Stomach (tissue), 4 donors: ENCODE results near the gene CCDC88C.

Source experiments
- EP300 ChIP-seq: sonication (generic); formaldehyde crosslinking; IDR thresholded peaks from one replicate; pipeline ENCODE4 v1.6.1; 2017; ENCODE audit warnings: antibody characterized with exemption
- POLR2A ChIP-seq, 4 donors: fragments of 450-650 bp; IDR thresholded peaks; one replicate each; pipeline ENCODE4 v1.6.1; 2016; ENCODE audit warnings: antibody characterized with exemption in 4 of 4, control low read depth in 2 of 4, mild to moderate bottlenecking in 1 of 4, moderate library complexity in 1 of 4
- TF ChIP-seq, protein P1 (sequence below), 7 experiments: fragments of 450-650 bp in 4 of 7; fragments of 200-600 bp in 3 of 7; sonication (generic) in 3 of 7; IDR thresholded peaks; one replicate each; pipeline ENCODE4 v1.5.1; 2016 to 2019; ENCODE audit warnings: antibody characterized with exemption in 7 of 7, control low read depth in 2 of 7, mild to moderate bottlenecking in 1 of 7

DNA sequence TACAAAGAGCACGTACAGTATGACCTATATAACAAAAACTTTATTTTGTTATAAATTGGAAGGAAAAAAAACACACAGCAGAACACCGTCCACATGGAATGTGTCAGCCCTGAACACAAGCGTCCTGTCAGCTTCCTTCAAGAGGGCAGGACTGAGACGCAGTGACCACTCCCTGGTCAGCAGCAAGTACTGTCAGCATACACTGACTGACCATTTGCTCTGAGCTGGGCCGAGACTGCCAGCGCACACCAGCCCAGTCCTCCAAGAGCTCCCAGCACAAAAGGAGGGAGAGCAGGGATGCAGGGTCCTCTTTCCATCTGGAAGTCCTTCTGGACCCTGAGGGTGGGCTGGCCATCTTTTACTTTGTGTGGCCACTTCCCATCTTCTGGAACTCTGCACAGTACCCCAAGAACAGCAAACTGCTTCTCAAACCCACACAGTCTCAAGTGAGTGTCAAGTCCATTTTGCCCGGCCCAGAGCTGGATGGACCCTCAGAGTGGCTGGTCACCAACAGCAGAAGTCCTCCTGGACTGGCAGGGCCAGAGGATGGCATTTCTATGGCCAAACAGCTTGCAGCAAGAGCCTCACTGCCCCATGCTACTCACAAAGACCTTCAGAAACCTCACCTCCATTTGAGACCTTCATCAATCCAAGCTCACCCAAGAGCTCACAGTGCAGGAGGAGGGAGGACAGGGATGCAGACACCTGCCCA lies 11.7 kb downstream of the CCDC88C start:
- TF ChIP-seq, protein P1, sequence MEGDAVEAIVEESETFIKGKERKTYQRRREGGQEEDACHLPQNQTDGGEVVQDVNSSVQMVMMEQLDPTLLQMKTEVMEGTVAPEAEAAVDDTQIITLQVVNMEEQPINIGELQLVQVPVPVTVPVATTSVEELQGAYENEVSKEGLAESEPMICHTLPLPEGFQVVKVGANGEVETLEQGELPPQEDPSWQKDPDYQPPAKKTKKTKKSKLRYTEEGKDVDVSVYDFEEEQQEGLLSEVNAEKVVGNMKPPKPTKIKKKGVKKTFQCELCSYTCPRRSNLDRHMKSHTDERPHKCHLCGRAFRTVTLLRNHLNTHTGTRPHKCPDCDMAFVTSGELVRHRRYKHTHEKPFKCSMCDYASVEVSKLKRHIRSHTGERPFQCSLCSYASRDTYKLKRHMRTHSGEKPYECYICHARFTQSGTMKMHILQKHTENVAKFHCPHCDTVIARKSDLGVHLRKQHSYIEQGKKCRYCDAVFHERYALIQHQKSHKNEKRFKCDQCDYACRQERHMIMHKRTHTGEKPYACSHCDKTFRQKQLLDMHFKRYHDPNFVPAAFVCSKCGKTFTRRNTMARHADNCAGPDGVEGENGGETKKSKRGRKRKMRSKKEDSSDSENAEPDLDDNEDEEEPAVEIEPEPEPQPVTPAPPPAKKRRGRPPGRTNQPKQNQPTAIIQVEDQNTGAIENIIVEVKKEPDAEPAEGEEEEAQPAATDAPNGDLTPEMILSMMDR (IDR thresholded peaks at IDR 0.05), result no peak
- TF ChIP-seq EP300 (no peak), POLR2A (IDR thresholded peaks at IDR 0.05) (no peak)
